OCI-LY3 (cell line): ENCODE measurements around the gene TGM4.
A peak's percentile ranks its signal among the peaks of the same experiment; 100 is the strongest.

Source experiments
- H2AFZ ChIP-seq: fragments of 200-600, 300-600 bp; shearing (Covaris generic); 2 replicates; pipeline ENCODE4 v1.6.0; 2014; ENCODE audit warnings: antibody characterized with exemption, low read depth, low read length
- H3K27ac ChIP-seq: fragments of 200-600, 300-600 bp; sonication (generic); 2 replicates; pipeline ENCODE4 v1.5.1; 2014; ENCODE audit warnings: mild to moderate bottlenecking, low read length, moderate library complexity, mixed read lengths
- H3K27me3 ChIP-seq: fragments of 200-600, 300-600 bp; sonication (generic); 2 replicates; pipeline ENCODE4 v1.6.1; 2014; ENCODE audit warnings: low read depth, low read length, mixed read lengths
- H3K36me3 ChIP-seq: fragments of 200-600, 300-600 bp; sonication (generic); replicated peaks from 2 replicates; pipeline ENCODE3; 2014; ENCODE audit warnings: low read depth, low read length, mixed read lengths
- H3K4me1 ChIP-seq: fragments of 300-600, 200-600 bp; sonication (generic); 2 replicates; pipeline ENCODE4 v1.6.1; 2014; ENCODE audit warnings: low read length, mixed read lengths
- H3K4me2 ChIP-seq: fragments of 200-600, 300-600 bp; sonication (generic); 2 replicates; pipeline ENCODE4 v1.6.1; 2014; ENCODE audit warnings: low read length, mixed read lengths
- H3K4me3 ChIP-seq: fragments of 300-600, 200-600 bp; sonication (generic); 2 replicates; pipeline ENCODE4 v1.5.1; 2014; ENCODE audit warnings: antibody characterized with exemption, mild to moderate bottlenecking, low read length, moderate library complexity
- H3K79me2 ChIP-seq: fragments of 300-600, 200-600 bp; shearing (Covaris generic); 2 replicates; pipeline ENCODE4 v1.6.1; 2014; ENCODE audit warnings: mild to moderate bottlenecking, low read length, mixed read lengths
- H3K9ac ChIP-seq: fragments of 300-600, 200-600 bp; shearing (Covaris generic); 2 replicates; pipeline ENCODE4 v1.6.0; 2014; ENCODE audit warnings: mild to moderate bottlenecking, low read length, moderate library complexity
- H3K9me3 ChIP-seq: fragments of 200-600, 300-600 bp; shearing (Covaris generic); 2 replicates; pipeline ENCODE4 v1.6.1; 2014; ENCODE audit warnings: low read length, mixed read lengths; ENCODE audit not compliant: insufficient read depth
- H4K20me1 ChIP-seq: fragments of 200-600, 300-600 bp; sonication (generic); 2 replicates; pipeline ENCODE4 v1.6.1; 2016; ENCODE audit warnings: low read length, mixed read lengths; ENCODE audit not compliant: insufficient read depth
- EZH2phosphoT487 ChIP-seq: fragments of 200-600 bp; shearing (Covaris generic); IDR thresholded peaks from 2 replicates; pipeline ENCODE4 v1.6.1; 2018; ENCODE audit warnings: antibody characterized with exemption, mixed run types, low read depth
- TF ChIP-seq, protein P1 (sequence below): fragments of 200-600, 300-600 bp; sonication (generic); IDR thresholded peaks from 2 replicates; pipeline ENCODE4 v1.5.1; 2014; ENCODE audit warnings: antibody characterized with exemption, low read length, low read depth

The TGM4 gene

DNA sequence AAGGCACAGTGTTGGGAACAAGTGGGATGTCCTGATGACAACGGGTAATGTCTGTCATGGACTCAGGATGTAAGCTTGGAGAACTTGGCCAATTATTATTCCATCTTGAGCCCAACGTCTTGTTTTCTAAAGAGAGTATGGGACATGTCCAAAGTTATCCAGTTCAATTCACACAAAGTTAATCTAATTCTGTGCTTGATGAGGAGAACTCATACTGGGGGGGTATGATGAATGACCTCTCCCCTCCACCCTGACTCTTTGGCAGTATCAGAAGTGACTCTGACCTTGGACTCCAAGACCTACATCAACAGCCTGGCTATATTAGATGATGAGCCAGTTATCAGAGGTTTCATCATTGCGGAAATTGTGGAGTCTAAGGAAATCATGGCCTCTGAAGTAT is 36.3 kb downstream of the TGM4 start:
- H3K4me2 ChIP-seq = no peak overlapping the region

DNA sequence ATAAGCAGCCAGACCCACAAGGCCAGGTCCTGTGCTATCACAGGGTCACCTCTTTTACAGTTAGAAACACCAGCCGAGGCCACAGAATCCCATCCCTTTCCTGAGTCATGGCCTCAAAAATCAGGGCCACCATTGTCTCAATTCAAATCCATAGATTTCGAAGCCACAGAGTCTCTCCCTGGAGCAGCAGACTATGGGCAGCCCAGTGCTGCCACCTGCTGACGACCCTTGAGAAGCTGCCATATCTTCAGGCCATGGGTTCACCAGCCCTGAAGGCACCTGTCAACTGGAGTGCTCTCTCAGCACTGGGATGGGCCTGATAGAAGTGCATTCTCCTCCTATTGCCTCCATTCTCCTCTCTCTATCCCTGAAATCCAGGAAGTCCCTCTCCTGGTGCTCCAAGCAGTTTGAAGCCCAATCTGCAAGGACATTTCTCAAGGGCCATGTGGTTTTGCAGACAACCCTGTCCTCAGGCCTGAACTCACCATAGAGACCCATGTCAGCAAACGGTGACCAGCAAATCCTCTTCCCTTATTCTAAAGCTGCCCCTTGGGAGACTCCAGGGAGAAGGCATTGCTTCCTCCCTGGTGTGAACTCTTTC is 39.6 kb downstream of the TGM4 start:
- H3K9me3 ChIP-seq = no peaks in the 10 kb centered on the region
- no peaks in the 10 kb centered on the region for H3K79me2 ChIP-seq
- 0 out of 2 replicates have a peak, but pooled peaks cover 3% of the 10 kb centered on the region for H4K20me1 ChIP-seq
- H3K9ac ChIP-seq = no peak overlapping the region
- H3K27me3 ChIP-seq = no peaks in the 10 kb centered on the region
- no peaks in the 10 kb centered on the region for H3K36me3 ChIP-seq
- no peak overlapping the region for H3K27ac ChIP-seq
- TF ChIP-seq, protein P1, sequence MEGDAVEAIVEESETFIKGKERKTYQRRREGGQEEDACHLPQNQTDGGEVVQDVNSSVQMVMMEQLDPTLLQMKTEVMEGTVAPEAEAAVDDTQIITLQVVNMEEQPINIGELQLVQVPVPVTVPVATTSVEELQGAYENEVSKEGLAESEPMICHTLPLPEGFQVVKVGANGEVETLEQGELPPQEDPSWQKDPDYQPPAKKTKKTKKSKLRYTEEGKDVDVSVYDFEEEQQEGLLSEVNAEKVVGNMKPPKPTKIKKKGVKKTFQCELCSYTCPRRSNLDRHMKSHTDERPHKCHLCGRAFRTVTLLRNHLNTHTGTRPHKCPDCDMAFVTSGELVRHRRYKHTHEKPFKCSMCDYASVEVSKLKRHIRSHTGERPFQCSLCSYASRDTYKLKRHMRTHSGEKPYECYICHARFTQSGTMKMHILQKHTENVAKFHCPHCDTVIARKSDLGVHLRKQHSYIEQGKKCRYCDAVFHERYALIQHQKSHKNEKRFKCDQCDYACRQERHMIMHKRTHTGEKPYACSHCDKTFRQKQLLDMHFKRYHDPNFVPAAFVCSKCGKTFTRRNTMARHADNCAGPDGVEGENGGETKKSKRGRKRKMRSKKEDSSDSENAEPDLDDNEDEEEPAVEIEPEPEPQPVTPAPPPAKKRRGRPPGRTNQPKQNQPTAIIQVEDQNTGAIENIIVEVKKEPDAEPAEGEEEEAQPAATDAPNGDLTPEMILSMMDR = peak; percentile 94
- no peak for TF ChIP-seq EZH2phosphoT487
- H2AFZ ChIP-seq = no peak overlapping the region
- H3K4me1 ChIP-seq = no peaks in the 10 kb centered on the region
- H3K4me3 ChIP-seq = no peak overlapping the region
- no peak overlapping the region for H3K4me2 ChIP-seq

More for the DNA sequence above, 36.3 kb downstream of the TGM4 start:
- H3K27me3 ChIP-seq = peaks cover 2% of the 10 kb centered on the region; the same call in 1 of the 2 replicates
- H3K27ac ChIP-seq = no peak overlapping the region
- no peaks in the 10 kb centered on the region for H3K36me3 ChIP-seq
- no peaks in the 10 kb centered on the region for H3K4me1 ChIP-seq
- H2AFZ ChIP-seq = no peak overlapping the region
- 0 out of 2 replicates have a peak, but pooled peaks cover 3% of the 10 kb centered on the region for H4K20me1 ChIP-seq
- no peaks in the 10 kb centered on the region for H3K9me3 ChIP-seq
- H3K4me3 ChIP-seq = no peak overlapping the region
- TF ChIP-seq EZH2phosphoT487 = no peak
- TF ChIP-seq, protein P1 = no peak
- H3K79me2 ChIP-seq = no peaks in the 10 kb centered on the region
- no peak overlapping the region for H3K9ac ChIP-seq

DNA sequence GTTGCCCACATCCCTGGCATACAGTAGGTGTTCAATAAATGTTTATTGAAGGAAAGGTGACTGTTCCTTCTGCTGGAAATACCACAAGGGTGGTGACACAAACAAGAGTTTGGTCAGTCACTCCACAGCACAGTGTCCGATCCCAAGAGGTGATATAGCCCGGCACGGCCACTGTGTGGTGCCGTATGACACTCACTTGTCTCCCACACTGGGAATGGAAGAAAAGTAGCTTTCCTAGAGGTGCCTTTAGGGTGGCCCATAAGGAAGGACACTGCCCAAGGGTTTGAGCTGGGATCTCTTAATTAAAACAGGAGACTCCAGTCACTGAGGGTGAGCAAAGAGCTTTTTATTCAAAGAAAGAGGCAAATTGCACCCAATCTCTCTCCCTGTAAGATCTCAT is 40.5 kb downstream of the TGM4 start:
- H3K4me1 ChIP-seq = no peaks in the 10 kb centered on the region
- no peaks in the 10 kb centered on the region for H3K79me2 ChIP-seq
- no peaks in the 10 kb centered on the region for H3K27me3 ChIP-seq
- TF ChIP-seq, protein P1 = no peak; the same call in none of the 2 replicates
- no peak for TF ChIP-seq EZH2phosphoT487
- no peak overlapping the region for H2AFZ ChIP-seq
- 0 out of 2 replicates have a peak, but pooled peaks cover 3% of the 10 kb centered on the region for H4K20me1 ChIP-seq
- H3K9ac ChIP-seq = no peak overlapping the region
- H3K36me3 ChIP-seq = no peaks in the 10 kb centered on the region
- no peak overlapping the region for H3K27ac ChIP-seq
- no peak overlapping the region for H3K4me3 ChIP-seq
- no peaks in the 10 kb centered on the region for H3K9me3 ChIP-seq
- no peak overlapping the region for H3K4me2 ChIP-seq

DNA sequence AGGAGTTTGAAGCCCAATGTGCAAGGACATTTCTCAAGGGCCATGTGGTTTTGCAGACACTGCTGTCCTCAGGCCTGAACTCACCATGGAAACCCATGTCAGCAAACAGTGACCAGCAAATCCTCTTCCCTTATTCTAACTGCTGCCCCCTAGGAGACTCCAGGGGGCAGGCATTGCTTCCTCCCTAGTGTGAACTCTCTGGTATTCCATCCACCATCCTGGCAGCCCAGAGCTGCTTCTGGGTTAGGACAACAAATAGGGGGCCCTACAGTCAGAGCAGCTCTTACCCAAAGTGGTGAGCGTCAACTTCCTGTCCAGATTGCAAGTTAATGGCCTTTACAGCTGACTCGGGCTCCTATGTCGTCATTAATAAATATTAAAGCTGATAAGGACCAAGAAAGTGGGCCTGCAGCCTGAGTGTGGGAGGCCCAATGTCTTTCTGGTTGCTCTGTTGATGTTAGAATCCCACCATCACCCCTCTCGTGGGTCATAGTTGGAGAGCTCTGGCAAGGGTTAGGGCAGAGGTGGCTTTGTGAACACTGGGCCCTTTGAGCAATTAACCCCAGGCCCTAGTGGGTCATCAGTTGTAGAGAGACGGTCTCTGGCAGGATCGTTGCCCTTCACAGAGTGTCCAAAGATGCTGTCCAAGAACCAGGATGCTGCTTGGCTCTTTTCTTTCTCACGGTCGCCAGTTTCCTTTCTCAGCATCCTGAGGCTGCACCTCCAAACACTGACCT is 41.5 kb downstream of the TGM4 start:
- Histone ChIP-seq H3K27me3 (no peaks in the 10 kb centered on the region), H4K20me1 (0 out of 2 replicates have a peak, but pooled peaks cover 3% of the 10 kb centered on the region), H3K79me2 (no peaks in the 10 kb centered on the region), H3K4me1 (no peaks in the 10 kb centered on the region), H3K9me3 (no peaks in the 10 kb centered on the region), H3K9ac (no peak overlapping the region), H3K4me2 (no peak overlapping the region), H3K36me3 (no peaks in the 10 kb centered on the region), H3K27ac (no peak overlapping the region), H3K4me3 (no peak overlapping the region), H2AFZ (no peak overlapping the region)
- TF ChIP-seq, protein P1 = no peak
- no peak for TF ChIP-seq EZH2phosphoT487
